SIG-M5 (cell line): ENCODE results near the gene PRKCA.
"Not testable (repeated sequence)": the region's sequence is repeated elsewhere in the genome, so short reads cannot be mapped to it uniquely, and the experiment has no call there.

Source experiments
- DNase-seq: peaks from one replicate; lab custom pipeline; 2025; lab: John Stamatoyannopoulos, UW

The PRKCA gene

GRCh38 chr17:66466106-66466820 lies 163.8 kb downstream of the PRKCA start:
- DNase-seq = no peak

GRCh38 chr17:66466840-66467367 lies 164.5 kb downstream of the PRKCA start:
- peak; percentile 32 for DNase-seq

GRCh38 chr17:66467766-66468165 lies 165.4 kb downstream of the PRKCA start:
- no peak for DNase-seq

GRCh38 chr17:66468241-66469087 lies 166.1 kb downstream of the PRKCA start:
- peak; percentile 71 for DNase-seq

GRCh38 chr17:66469088-66469442 lies 166.7 kb downstream of the PRKCA start:
- DNase-seq = no peak

GRCh38 chr17:66469461-66469860 lies 167.0 kb downstream of the PRKCA start:
- DNase-seq = no peak

- DNase-seq = no peak
These were observed 167.5 kb downstream of the PRKCA start for GRCh38 chr17:66469890-66470289.

GRCh38 chr17:66472123-66472522 lies 169.7 kb downstream of the PRKCA start:
- DNase-seq = no peak

GRCh38 chr17:66474258-66474657 lies 171.8 kb downstream of the PRKCA start:
- DNase-seq = no peak

GRCh38 chr17:66474806-66475497 lies 172.5 kb downstream of the PRKCA start:
- DNase-seq = no peak

- no peak for DNase-seq
These were observed 173.6 kb downstream of the PRKCA start for GRCh38 chr17:66476014-66476413.

GRCh38 chr17:66477615-66478283 lies 175.3 kb downstream of the PRKCA start:
- DNase-seq = no peak

- DNase-seq = not testable (repeated sequence)
These were observed 176.9 kb downstream of the PRKCA start for GRCh38 chr17:66479230-66479889.

- DNase-seq = no peak
These were observed 177.8 kb downstream of the PRKCA start for GRCh38 chr17:66480243-66480642.

- DNase-seq = no peak
These were observed 178.4 kb downstream of the PRKCA start for GRCh38 chr17:66480802-66481201.

- DNase-seq = no peak
These were observed 178.9 kb downstream of the PRKCA start for GRCh38 chr17:66481271-66481670.

- no peak for DNase-seq
These were observed 181.5 kb downstream of the PRKCA start for GRCh38 chr17:66483906-66484305.

GRCh38 chr17:66485309-66485947 lies 183.0 kb downstream of the PRKCA start:
- no peak for DNase-seq

GRCh38 chr17:66487121-66487520 lies 184.7 kb downstream of the PRKCA start:
- DNase-seq = no peak

- no peak for DNase-seq
These were observed 185.6 kb downstream of the PRKCA start for GRCh38 chr17:66487981-66488468.

- DNase-seq = no peak
These were observed 186.5 kb downstream of the PRKCA start for GRCh38 chr17:66488864-66489263.
